Motor neuron (in vitro differentiated cells): ENCODE measurements around the gene KIF20A. TPM values are rescaled to one million over a fixed set of nuclear protein-coding genes. Genes with fewer than 3 reads are reported as not detected.
"Not testable (repeated sequence)": the region's sequence is repeated elsewhere in the genome, so short reads cannot be mapped to it uniquely, and the experiment has no call there.

Experiments used
- ATAC-seq, 8 experiments: fragments of 200-7000 bp; cut with Tn5 transposase; replicated peaks in 6 of 8; 2 replicates each; pipeline ENCODE4 v1.8.0; 2021; ENCODE audit warnings: mild to moderate bottlenecking in 8 of 8, moderate library complexity in 8 of 8
- H3K27ac ChIP-seq, 2 donors: fragments of 250-450 bp; sonication (Bioruptor Pico); 2 replicates each; pipeline ENCODE4 v1.9.0; 2021; ENCODE audit warnings: antibody characterized with exemption in 2 of 2, mild to moderate bottlenecking in 2 of 2, moderate library complexity in 1 of 2
- H3K4me1 ChIP-seq, 2 donors: fragments of 250-450 bp; sonication (Bioruptor Pico); replicated peaks in 1 of 2; 2 replicates each; pipeline ENCODE4 v1.6.1; 2021; ENCODE audit warnings: antibody characterized with exemption in 2 of 2, mild to moderate bottlenecking in 2 of 2, moderate library complexity in 1 of 2
- H3K4me3 ChIP-seq, 5 donors: fragments of 250-450 bp; sonication (Bioruptor Pico); 2 replicates each; pipeline ENCODE4 v1.9.0; 2021; ENCODE audit warnings: antibody characterized with exemption in 5 of 5, mild to moderate bottlenecking in 5 of 5, moderate library complexity in 4 of 5
- WGBS, 10 experiments: fragments of 450-650 bp; shearing (Covaris generic); methylation state at CpG; one replicate each; pipeline ENCODE4 v1.0.0; 2022; 5-methylcytosine and 5-hydroxymethylcytosine counted together
- in situ Hi-C, 9 experiments: fragments of 400-800 bp; cut with MboI; loops; one replicate each; pipeline ENCODE4 v1.15.0; 2021; ENCODE audit warnings: low sequenced_read_pairs in 9 of 9, low pct_unique_long_range_greater_than_20kb in 2 of 9; ENCODE audit not compliant: unreplicated experiment in 9 of 9
- total RNA-seq, 8 experiments: library from RNA; unstranded; fragments of 300-600 nt; gene quantifications; 2 replicates each; pipeline versions ENCODE4 v1.2.3 to v1.2.4, GENCODE V29; 2022

KIF20A gene
- total RNA-seq, 8 experiments from 2014 or later = 0.46 to 44.4 (median 2.3) TPM

GRCh38 chr5:138193859-138194258, 14.9 kb downstream of the KIF20A start:
- WGBS, 10 experiments = 56 to 100% (median 96%) methylated on average over 1 to 5 of the region's 8 CpGs
- H3K4me1 ChIP-seq, in situ Hi-C loops, H3K4me3 ChIP-seq, H3K27ac ChIP-seq, ATAC-seq: not testable (repeated sequence)

- no peak overlapping the region for H3K4me3 ChIP-seq
- H3K4me1 ChIP-seq = peaks cover 6 to 8% of the 10 kb centered on the region in 2 donors
- no peak overlapping the region for H3K27ac ChIP-seq
- 83 to 100% (median 100%) methylated on average over 1 to 3 of the region's 3 CpGs; no CpG with 5 or more reads in 3 of the 10 experiments for WGBS, 10 experiments
- no peak for ATAC-seq
- in situ Hi-C loops = loop anchor here in 1 of 9 experiments (25.0 kb wide), 1 partner anchor 201 kb away; no protein-coding TSS in a partner anchor
Observed at GRCh38 chr5:138210985-138211384, 32.1 kb downstream of the KIF20A start.

- Histone ChIP-seq H3K4me3 (peak overlapping the region; percentile 71 to 98 (median 81)), H3K27ac (peak overlapping the region; percentile 84 to 93), H3K4me1 (peaks cover 6 to 8% of the 10 kb centered on the region in 2 donors)
- in situ Hi-C loops = loop anchor here in 1 of 9 experiments (25.0 kb wide), 1 partner anchor 200 kb away; no protein-coding TSS in a partner anchor
- peak; percentile 20 to 67 (median 58) for ATAC-seq
- WGBS, 10 experiments = 0 to 3% (median 0%) methylated on average over 1 to 7 of the region's 8 CpGs; no CpG with 5 or more reads in 5 of the 10 experiments
Observed at GRCh38 chr5:138212828-138213160, 33.9 kb downstream of the KIF20A start.

- 0 to 83% (median 2%) methylated on average over 1 to 14 of the region's 32 CpGs; no CpG with 5 or more reads in 3 of the 10 experiments for WGBS, 10 experiments
- peak within 1 kb of the TSS; percentile 71 to 98 (median 81) for H3K4me3 ChIP-seq
- H3K27ac ChIP-seq = peak within 1 kb of the TSS; percentile 84 to 93
- ATAC-seq = peak; percentile 94 to 100 (median 99)
- peaks cover 6 to 8% of the 10 kb centered on the region in 2 donors for H3K4me1 ChIP-seq
- in situ Hi-C loops = loop anchor here in 1 of 9 experiments (25.0 kb wide), 1 partner anchor 199 kb away; no protein-coding TSS in a partner anchor
Observed at GRCh38 chr5:138213161-138214029, 34.5 kb downstream of the KIF20A start, which contains the start of gene CDC23. Gene CDC23, minus strand, starts transcription at chr5:138213323. Its CDS starts 11 bp downstream, at chr5:138213312.

GRCh38 chr5:138216799-138217198, 37.9 kb downstream of the KIF20A start:
- Histone ChIP-seq H3K4me1 (peaks cover 6% of the 10 kb centered on the region in 2 donors), H3K4me3 (no peak overlapping the region), H3K27ac (no peak overlapping the region)
- no peak for ATAC-seq
- in situ Hi-C loops = loop anchor here in 1 of 9 experiments (25.0 kb wide), 1 partner anchor 196 kb away; no protein-coding TSS in a partner anchor
- 17 to 100% (median 93%) methylated on average over 1 to 2 of the region's 2 CpGs; no CpG with 5 or more reads in 2 of the 10 experiments for WGBS, 10 experiments

- in situ Hi-C loops = loop anchor here in 1 of 9 experiments (25.0 kb wide), 1 partner anchor 189 kb away; no protein-coding TSS in a partner anchor
Observed at GRCh38 chr5:138223532-138223931, 44.6 kb downstream of the KIF20A start.

GRCh38 chr5:138224712-138225111, 45.8 kb downstream of the KIF20A start:
- ATAC-seq = no peak
- Histone ChIP-seq H3K27ac (no peak overlapping the region), H3K4me1 (no peaks in the 10 kb centered on the region), H3K4me3 (no peak overlapping the region)
- in situ Hi-C loops = loop anchor here in 1 of 9 experiments (25.0 kb wide), 1 partner anchor 188 kb away; no protein-coding TSS in a partner anchor
- WGBS, 10 experiments = 63 to 92% (median 81%) methylated on average over 2 to 6 of the region's 6 CpGs; no CpG with 5 or more reads in 5 of the 10 experiments

More at GRCh38 chr5:138223532-138223931, 44.6 kb downstream of the KIF20A start:
- Histone ChIP-seq H3K4me1 (no peaks in the 10 kb centered on the region), H3K4me3 (no peak overlapping the region), H3K27ac (no peak overlapping the region)
- ATAC-seq = no peak
- WGBS, 10 experiments = 60 to 100% (median 69%) methylated on average over 1 of the region's 1 CpG; no CpG with 5 or more reads in 6 of the 10 experiments

GRCh38 chr5:138226910-138227309, 48.0 kb downstream of the KIF20A start:
- H3K27ac ChIP-seq = no peak overlapping the region
- no peak overlapping the region for H3K4me3 ChIP-seq
- in situ Hi-C loops = no loop called here
- no peak for ATAC-seq
- H3K4me1 ChIP-seq = no peaks in the 10 kb centered on the region

GRCh38 chr5:138229387-138229786, 50.5 kb downstream of the KIF20A start:
- 33 to 89% (median 81%) methylated on average over 1 to 5 of the region's 6 CpGs; no CpG with 5 or more reads in 4 of the 10 experiments for WGBS, 10 experiments
- no peaks in the 10 kb centered on the region for H3K4me1 ChIP-seq
- in situ Hi-C loops = no loop called here
- ATAC-seq = no peak
- H3K27ac ChIP-seq = no peak overlapping the region
- H3K4me3 ChIP-seq = no peak overlapping the region

GRCh38 chr5:138230261-138230660, 51.3 kb downstream of the KIF20A start:
- in situ Hi-C loops = no loop called here
- Histone ChIP-seq H3K27ac (no peak overlapping the region), H3K4me3 (no peak overlapping the region), H3K4me1 (no peaks in the 10 kb centered on the region)
- ATAC-seq = peak in 3 of 8 experiments; percentile 69 to 95 (median 86)

- no peaks in the 10 kb centered on the region for H3K4me1 ChIP-seq
- no peak overlapping the region for H3K27ac ChIP-seq
- peak in 1 of 8 experiments; percentile 31 for ATAC-seq
- in situ Hi-C loops = no loop called here
- H3K4me3 ChIP-seq = no peak overlapping the region
- WGBS, 10 experiments = 60 to 81% (median 72%) methylated on average over 1 to 7 of the region's 7 CpGs; no CpG with 5 or more reads in 2 of the 10 experiments
Observed at GRCh38 chr5:138230981-138231589, 52.2 kb downstream of the KIF20A start.

- in situ Hi-C loops = no loop called here
- 0 to 80% (median 40%) methylated on average over 1 to 2 of the region's 2 CpGs; no CpG with 5 or more reads in 3 of the 10 experiments for WGBS, 10 experiments
- Histone ChIP-seq H3K4me1 (no peaks in the 10 kb centered on the region), H3K4me3 (no peak overlapping the region), H3K27ac (no peak overlapping the region)
- no peak for ATAC-seq
Observed at GRCh38 chr5:138233280-138233679, 54.4 kb downstream of the KIF20A start.

GRCh38 chr5:138234651-138235050, 55.7 kb downstream of the KIF20A start:
- WGBS, 10 experiments = 50 to 92% (median 68%) methylated on average over 2 of the region's 2 CpGs; no CpG with 5 or more reads in 6 of the 10 experiments
- Histone ChIP-seq H3K27ac (no peak overlapping the region), H3K4me1 (no peaks in the 10 kb centered on the region), H3K4me3 (no peak overlapping the region)
- in situ Hi-C loops = no loop called here
- ATAC-seq = no peak
